ENCODE results near the gene IGFBP3. TPM values are rescaled to one million over a fixed set of nuclear protein-coding genes. Genes with fewer than 3 reads are reported as not detected.

Gene IGFBP3
- total and polyA plus RNA-seq, 8 donors = 33.8 to 82.3 (median 48.9) TPM

- Histone ChIP-seq H3K36me3 (no peaks in the 10 kb centered on the region), H3K27ac (no peak overlapping the region), H3K4me3 (no peak overlapping the region), H3K4me1 (no peaks in the 10 kb centered on the region), H3K27me3 (no peaks in the 10 kb centered on the region), H3K9me3 (no peaks in the 10 kb centered on the region)
- no peak for TF ChIP-seq CTCF (IDR thresholded peaks at IDR 0.05)
- no peak for ATAC-seq
- intact Hi-C loops (cut with DNase I) = no loop called here
- no peak for DNase-seq
Measured at GRCh38 chr7:45863715-45864114, 57.4 kb downstream of the IGFBP3 start.

Other genes with a start within 250 kb of the IGFBP3 start
- not detected for gene CCDC201, start 48.2 kb downstream of the IGFBP3 start, total RNA-seq
- gene CCDC201, start 48.2 kb downstream of the IGFBP3 start, polyA plus RNA-seq (ENCODE audit: insufficient read length in 6 of 6) = under 1 TPM in 1 of 6 donors, not detected in 5; 0.04 TPM
- not detected for gene IGFBP1, start 32.8 kb downstream of the IGFBP3 start, total RNA-seq
- under 1 TPM in 2 of 6 donors, not detected in 4; 0.10 to 0.31 TPM for gene IGFBP1, start 32.8 kb downstream of the IGFBP3 start, polyA plus RNA-seq (ENCODE audit: insufficient read length in 6 of 6)

All from left lung (tissue), 10 donors.